Natural killer cell treated with Interleukin-12 subunit alpha and Interleukin-12 subunit beta and Interleukin-15 and Interleukin-18, amount 100 ng/mL, for 72 hours (primary cell): ENCODE data around the gene MEF2A. TPM values are rescaled to one million over a fixed set of nuclear protein-coding genes. Genes with fewer than 3 reads are reported as not detected.

Experiments
- ATAC-seq, 2 donors: fragments of 150-1000 bp; cut with Tn5 transposase in 1 of 2; sonication (Bioruptor Pico), chemical (Tn5 transposase) in 1 of 2; 2 replicates each; pipeline ENCODE4 v1.10.0; 2021
- DNase-seq: peaks from one replicate; pipeline ENCODE4 v3.0.0; 2022; ENCODE audit warnings: low spot score
- H3K27ac Mint-ChIP-seq, 2 donors: 1 replicate in 1 of 2; 2 replicates in 1 of 2; pipeline ENCODE4 v1.8.0; 2022; ENCODE audit warnings: mixed read lengths in 2 of 2, mild to moderate bottlenecking in 1 of 2, moderate library complexity in 1 of 2
- H3K27me3 Mint-ChIP-seq, 2 donors: 1 replicate in 1 of 2; 2 replicates in 1 of 2; pipeline ENCODE4 v1.8.0; 2022; ENCODE audit warnings: mixed read lengths in 2 of 2
- H3K36me3 Mint-ChIP-seq: one replicate; pipeline ENCODE4 v1.8.0; 2022; ENCODE audit warnings: mixed read lengths
- H3K4me1 Mint-ChIP-seq, 2 donors: 1 replicate in 1 of 2; 2 replicates in 1 of 2; pipeline ENCODE4 v1.8.0; 2022; ENCODE audit warnings: low read depth in 2 of 2, mixed read lengths in 2 of 2, mild to moderate bottlenecking in 1 of 2
- H3K4me3 Mint-ChIP-seq: one replicate; pipeline ENCODE4 v1.8.0; 2022; ENCODE audit warnings: mixed read lengths
- H3K9me3 Mint-ChIP-seq: 2 replicates; pipeline ENCODE4 v1.8.0; 2022; ENCODE audit warnings: mixed read lengths
- total RNA-seq, 2 donors: library from RNA; stranded (reverse); gene quantifications; one replicate each; pipeline ENCODE4 v1.2.3, GENCODE V29; 2022

Gene MEF2A
- total RNA-seq, 2 donors from 2014 or later = 27.1 to 42.2 TPM

- no peaks in the 10 kb centered on the region for H3K9me3 Mint-ChIP-seq
- no peak overlapping the region for H3K4me3 Mint-ChIP-seq
- no peaks in the 10 kb centered on the region for H3K4me1 Mint-ChIP-seq
- ATAC-seq = no peak
- no peak overlapping the region for H3K27ac Mint-ChIP-seq
- no peak for DNase-seq
- H3K27me3 Mint-ChIP-seq = no peaks in the 10 kb centered on the region
- peaks cover 21% of the 10 kb centered on the region for H3K36me3 Mint-ChIP-seq
These were observed 130.3 kb downstream of the MEF2A start for GRCh38 chr15:99696096-99696495.

GRCh38 chr15:99702895-99703602 lies 137.3 kb downstream of the MEF2A start:
- Mint-ChIP-seq H3K27ac (peak overlapping the region; percentile 4 to 7), H3K36me3 (no peaks in the 10 kb centered on the region), H3K9me3 (no peaks in the 10 kb centered on the region), H3K4me3 (peak overlapping the region; percentile 20), H3K4me1 (peaks cover 21 to 35% of the 10 kb centered on the region in 2 donors), H3K27me3 (no peaks in the 10 kb centered on the region)
- ATAC-seq (no peak), DNase-seq (no peak)

GRCh38 chr15:99703603-99704443 lies 138.0 kb downstream of the MEF2A start:
- Mint-ChIP-seq H3K9me3 (no peaks in the 10 kb centered on the region), H3K27ac (peak overlapping the region; percentile 4 to 7), H3K27me3 (no peaks in the 10 kb centered on the region), H3K36me3 (no peaks in the 10 kb centered on the region), H3K4me1 (peaks cover 25 to 36% of the 10 kb centered on the region in 2 donors), H3K4me3 (peak overlapping the region; percentile 20)
- DNase-seq (no peak), ATAC-seq (peak; percentile 59 to 76)

- H3K4me3 Mint-ChIP-seq = no peak overlapping the region
- H3K36me3 Mint-ChIP-seq = no peaks in the 10 kb centered on the region
- DNase-seq = no peak
- H3K4me1 Mint-ChIP-seq = peaks cover 30 to 36% of the 10 kb centered on the region in 2 donors
- H3K9me3 Mint-ChIP-seq = no peaks in the 10 kb centered on the region
- ATAC-seq = peak; percentile 82 to 84
- H3K27me3 Mint-ChIP-seq = no peaks in the 10 kb centered on the region
- H3K27ac Mint-ChIP-seq = peak overlapping the region in 1 of 2 donors; percentile 4
These were observed 138.7 kb downstream of the MEF2A start for GRCh38 chr15:99704444-99704838.

GRCh38 chr15:99706557-99707303 lies 140.9 kb downstream of the MEF2A start:
- DNase-seq (no peak), ATAC-seq (peak in 1 of 2 donors; percentile 57)
- Mint-ChIP-seq H3K36me3 (no peaks in the 10 kb centered on the region), H3K27ac (peak overlapping the region; percentile 47 to 72), H3K9me3 (no peaks in the 10 kb centered on the region), H3K4me3 (peak overlapping the region; percentile 47), H3K27me3 (no peaks in the 10 kb centered on the region), H3K4me1 (peaks cover 30 to 36% of the 10 kb centered on the region in 2 donors)

GRCh38 chr15:99707473-99708270 lies 141.9 kb downstream of the MEF2A start:
- DNase-seq (no peak), ATAC-seq (peak; percentile 40 to 43)
- Mint-ChIP-seq H3K27ac (peak overlapping the region; percentile 47 to 72), H3K9me3 (no peaks in the 10 kb centered on the region), H3K4me1 (peaks cover 34 to 40% of the 10 kb centered on the region in 2 donors), H3K27me3 (no peaks in the 10 kb centered on the region), H3K4me3 (peak overlapping the region; percentile 47), H3K36me3 (peaks cover 5% of the 10 kb centered on the region)

- ATAC-seq (no peak), DNase-seq (no peak)
- H3K27ac Mint-ChIP-seq = peak overlapping the region in 1 of 2 donors; percentile 6
- H3K4me3 Mint-ChIP-seq = no peak overlapping the region
- H3K4me1 Mint-ChIP-seq = peaks cover 32 to 34% of the 10 kb centered on the region in 2 donors
- no peaks in the 10 kb centered on the region for H3K9me3 Mint-ChIP-seq
- H3K27me3 Mint-ChIP-seq = no peaks in the 10 kb centered on the region
- H3K36me3 Mint-ChIP-seq = peaks cover 9% of the 10 kb centered on the region
These were observed 142.8 kb downstream of the MEF2A start for GRCh38 chr15:99708563-99708962.

- Mint-ChIP-seq H3K27ac (no peak overlapping the region), H3K36me3 (peaks cover 9% of the 10 kb centered on the region), H3K9me3 (no peaks in the 10 kb centered on the region), H3K4me1 (peaks cover 24 to 30% of the 10 kb centered on the region in 2 donors), H3K27me3 (no peaks in the 10 kb centered on the region), H3K4me3 (no peak overlapping the region)
- ATAC-seq (no peak), DNase-seq (no peak)
These were observed 143.6 kb downstream of the MEF2A start for GRCh38 chr15:99709243-99709986.

GRCh38 chr15:99711625-99712024 lies 145.8 kb downstream of the MEF2A start:
- H3K4me3 Mint-ChIP-seq = no peak overlapping the region
- peaks cover 30 to 36% of the 10 kb centered on the region in 2 donors for H3K4me1 Mint-ChIP-seq
- DNase-seq (no peak), ATAC-seq (no peak)
- no peak overlapping the region for H3K27ac Mint-ChIP-seq
- H3K9me3 Mint-ChIP-seq = no peaks in the 10 kb centered on the region
- H3K36me3 Mint-ChIP-seq = peaks cover 9% of the 10 kb centered on the region
- H3K27me3 Mint-ChIP-seq = no peaks in the 10 kb centered on the region

GRCh38 chr15:99712415-99712814 lies 146.6 kb downstream of the MEF2A start:
- Mint-ChIP-seq H3K4me3 (no peak overlapping the region), H3K36me3 (peaks cover 9% of the 10 kb centered on the region), H3K27ac (no peak overlapping the region), H3K27me3 (no peaks in the 10 kb centered on the region), H3K4me1 (peaks cover 22 to 32% of the 10 kb centered on the region in 2 donors), H3K9me3 (no peaks in the 10 kb centered on the region)
- no peak for DNase-seq
- ATAC-seq = no peak

- peaks cover 50 to 54% of the 10 kb centered on the region in 2 donors for H3K4me1 Mint-ChIP-seq
- no peaks in the 10 kb centered on the region for H3K9me3 Mint-ChIP-seq
- H3K4me3 Mint-ChIP-seq = no peak overlapping the region
- ATAC-seq (no peak), DNase-seq (no peak)
- H3K36me3 Mint-ChIP-seq = peaks cover 20% of the 10 kb centered on the region
- no peaks in the 10 kb centered on the region for H3K27me3 Mint-ChIP-seq
- H3K27ac Mint-ChIP-seq = no peak overlapping the region
These were observed 150.8 kb downstream of the MEF2A start for GRCh38 chr15:99716540-99717095.
